HG03097 (cell line): ENCODE data around the gene UBE2J2.
A peak's percentile ranks its signal among the peaks of the same experiment; 100 is the strongest.
"Not testable (repeated sequence)": the region's sequence is repeated elsewhere in the genome, so short reads cannot be mapped to it uniquely, and the experiment has no call there.

Source experiments
- ATAC-seq: cut with Tn5 transposase; IDR thresholded peaks from one replicate; pipeline ENCODE4 v1.9.1; 2021; ENCODE audit not compliant: unreplicated experiment, low FRiP score

Gene UBE2J2

DNA sequence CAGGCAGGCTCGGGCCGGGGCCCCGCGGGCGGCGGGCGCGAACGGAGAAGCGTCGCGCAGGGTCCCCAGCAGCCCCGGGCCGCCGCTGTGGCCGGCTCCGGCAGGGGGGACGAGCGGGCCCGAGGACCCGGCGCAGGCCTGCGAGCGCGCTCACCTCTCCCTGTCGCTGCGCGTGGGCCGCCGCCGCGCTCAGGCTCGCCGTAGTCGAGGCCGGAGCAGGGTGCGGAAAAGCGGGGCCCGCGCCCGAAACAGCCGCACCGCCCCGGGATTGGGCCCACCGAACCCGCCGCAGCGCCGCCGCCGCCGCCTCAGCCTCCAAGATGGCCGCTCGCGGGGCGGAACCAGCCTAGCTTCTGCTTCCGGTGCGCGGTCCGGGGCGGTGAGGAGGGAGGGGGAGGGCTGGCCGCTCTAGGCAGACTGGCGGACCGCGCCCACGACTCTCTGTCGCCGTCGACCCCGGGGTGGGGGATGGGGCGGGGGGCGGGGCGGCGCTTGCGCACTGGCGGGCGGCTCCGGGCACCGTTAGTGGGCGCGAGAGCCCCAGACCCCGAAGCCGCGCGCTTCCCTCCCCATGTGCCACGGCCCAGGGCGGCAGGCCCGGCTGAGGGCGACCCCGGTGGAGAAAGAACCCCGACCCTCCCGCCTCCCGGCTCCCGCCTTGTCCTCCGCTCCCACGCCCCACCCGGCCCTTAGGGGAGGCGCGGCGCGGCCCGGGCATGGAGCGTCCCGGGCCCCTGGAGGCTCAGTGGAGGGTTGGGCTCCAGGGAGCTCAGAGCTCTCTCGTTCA lies at the start of gene UBE2J2:
Gene UBE2J2 (minus strand): TSS at position 343 of the 787 bp plus-strand sequence. CDS start 5,862 bp downstream, outside the sequence.
- peak; percentile 66 for ATAC-seq

DNA sequence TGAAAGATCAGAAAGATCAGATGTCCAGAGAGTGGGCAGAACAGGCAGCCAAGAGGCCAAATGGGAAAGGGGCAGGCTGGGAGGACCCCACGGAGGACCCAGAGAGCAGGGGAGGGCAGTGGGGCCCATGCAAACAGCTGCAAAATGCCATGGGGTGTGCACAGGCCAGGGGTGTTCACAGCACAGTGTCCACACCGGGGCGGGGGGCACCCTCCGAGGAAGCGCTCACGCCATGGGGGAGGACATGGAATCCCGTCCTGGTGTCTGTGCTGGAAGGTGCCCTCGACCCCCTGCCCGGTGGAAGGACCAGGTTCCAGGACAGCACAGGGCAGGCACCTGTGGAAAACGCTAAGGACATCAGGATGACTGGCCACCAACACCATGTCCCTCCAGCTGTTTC lies 49.3 kb upstream of the UBE2J2 start:
- no peak for ATAC-seq

DNA sequence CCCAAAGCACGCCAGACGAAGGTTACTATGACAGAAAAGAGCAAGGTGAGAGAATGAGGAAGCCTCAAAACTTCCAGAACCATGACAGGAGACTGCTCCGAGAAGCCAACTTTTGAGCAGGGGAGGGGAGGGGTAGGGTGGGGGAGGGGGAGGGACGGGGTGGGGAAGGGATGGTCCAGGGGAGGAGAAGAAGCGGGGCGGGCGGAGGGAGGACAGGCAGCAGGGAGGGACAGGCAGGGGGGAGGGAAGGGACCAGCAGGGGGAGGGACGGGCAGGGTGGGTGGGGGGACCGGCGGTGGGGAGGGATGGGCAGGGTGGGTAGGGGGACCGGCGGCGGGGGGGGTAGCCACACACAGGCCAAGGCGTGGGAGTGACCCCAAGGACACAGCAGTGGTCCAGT lies 48.8 kb upstream of the UBE2J2 start:
- ATAC-seq, result no peak

DNA sequence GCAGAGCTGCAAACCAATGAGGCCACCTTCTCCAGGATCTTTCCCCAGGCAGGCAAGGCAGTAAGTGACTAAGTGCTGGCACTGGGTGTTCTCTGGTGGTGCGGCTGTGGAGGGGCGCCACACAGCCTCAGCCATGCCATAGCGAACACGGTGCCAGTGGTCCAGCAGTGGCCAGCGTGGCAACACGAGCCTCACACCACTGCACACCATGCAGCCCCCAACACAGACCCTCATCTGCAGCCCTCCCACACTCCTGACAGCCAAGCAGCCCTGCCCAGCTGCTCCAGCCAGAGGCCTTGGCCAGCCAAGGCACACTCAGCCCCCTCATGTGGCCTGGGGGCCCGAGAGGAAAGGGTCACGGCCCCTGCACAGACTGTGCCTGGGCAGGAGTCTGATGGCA lies 47.8 kb upstream of the UBE2J2 start:
- no peak for ATAC-seq

DNA sequence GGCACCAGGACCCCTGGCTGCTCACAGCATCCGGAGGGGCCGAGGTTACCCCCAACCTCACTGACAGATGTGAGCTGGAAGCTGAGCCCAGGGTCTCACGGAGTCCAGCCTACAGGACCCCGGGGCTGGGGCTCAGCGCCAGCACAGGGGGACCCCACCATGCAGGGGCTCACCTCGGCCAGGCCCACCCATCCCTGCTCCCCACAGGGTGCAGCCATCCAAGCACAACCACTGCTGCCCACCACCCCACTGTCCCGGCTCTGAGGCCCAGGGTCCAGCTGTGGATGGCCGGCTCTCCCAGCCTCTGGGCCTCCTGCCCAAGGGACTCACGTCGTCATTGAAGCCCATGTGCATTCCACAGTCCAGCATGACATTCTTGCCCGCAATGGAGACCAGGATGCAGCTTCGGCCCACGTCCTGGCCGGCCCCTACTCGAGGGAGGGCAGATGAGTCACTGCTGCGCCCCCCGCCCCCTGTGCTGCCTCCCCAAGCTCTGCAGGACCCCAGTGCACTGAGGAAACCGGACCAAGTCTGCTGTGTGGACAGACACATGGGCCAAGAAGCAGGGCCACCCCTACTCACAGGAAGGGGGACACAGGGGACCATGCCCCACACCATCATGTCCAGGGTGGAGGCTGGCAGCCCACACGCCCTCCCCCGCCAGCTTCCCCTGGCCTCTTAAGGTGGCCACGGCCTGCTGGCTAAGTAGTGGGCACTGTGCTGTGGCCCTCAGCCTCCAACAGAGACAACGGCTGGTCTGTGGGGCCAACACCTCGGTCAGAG lies 47.2 kb upstream of the UBE2J2 start:
- no peak for ATAC-seq

DNA sequence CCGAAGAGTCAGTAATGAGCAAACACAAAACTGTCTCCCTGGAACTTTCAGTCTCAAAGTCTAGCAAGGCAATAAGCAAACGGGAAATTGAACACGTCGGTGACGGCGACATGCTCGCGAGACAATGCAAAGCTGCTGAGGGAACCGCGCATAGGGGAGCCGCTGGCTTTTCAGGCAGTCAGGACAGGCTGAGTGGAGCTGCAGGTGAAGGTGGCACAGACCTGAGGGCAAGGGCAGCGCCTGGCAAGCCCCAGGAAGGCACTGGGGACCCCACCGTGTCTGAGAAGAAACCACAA lies 45.9 kb upstream of the UBE2J2 start:
- ATAC-seq, result no peak

DNA sequence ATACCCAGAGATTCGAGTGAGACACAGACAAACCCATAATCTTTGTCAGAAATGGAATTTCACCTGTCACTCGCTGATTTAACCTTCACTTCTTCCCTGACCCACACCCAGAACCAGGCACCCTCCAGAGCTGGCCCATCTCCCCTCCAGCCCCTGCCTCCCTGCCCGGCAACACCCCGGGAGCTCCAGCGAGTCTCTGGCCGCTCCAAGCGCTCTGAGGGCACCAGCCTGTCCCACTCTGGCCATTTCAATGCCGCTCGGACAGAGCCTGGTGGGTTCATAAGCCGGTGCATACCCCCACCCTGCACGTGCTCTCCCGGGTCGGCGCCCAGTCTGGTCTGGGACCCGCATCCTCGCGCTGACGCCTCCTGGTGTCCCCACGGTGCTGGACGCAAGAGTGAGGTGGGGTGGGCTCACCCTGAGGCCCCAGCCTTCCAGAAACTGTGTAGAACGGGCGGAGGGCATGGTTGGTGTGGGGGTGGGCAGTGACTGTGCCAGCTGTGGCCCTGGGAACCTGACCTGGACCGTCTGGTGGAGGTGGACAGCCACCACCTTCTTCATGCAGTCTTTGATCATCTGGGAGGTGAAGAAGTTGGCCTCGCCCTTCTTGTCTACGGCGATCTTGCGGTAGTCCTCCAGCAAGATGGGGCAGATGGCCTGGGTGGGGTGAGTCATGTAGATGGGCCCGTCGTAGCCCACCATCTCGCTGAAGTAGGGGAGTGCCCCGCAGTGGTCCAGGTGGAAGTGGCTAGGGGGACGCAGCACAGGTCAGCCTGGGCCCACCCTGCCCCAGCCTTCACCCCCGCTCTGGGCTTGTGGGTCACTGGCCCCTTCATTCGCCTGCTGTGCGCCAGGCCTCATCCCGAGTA lies 45.4 kb upstream of the UBE2J2 start:
- ATAC-seq, result no peak

DNA sequence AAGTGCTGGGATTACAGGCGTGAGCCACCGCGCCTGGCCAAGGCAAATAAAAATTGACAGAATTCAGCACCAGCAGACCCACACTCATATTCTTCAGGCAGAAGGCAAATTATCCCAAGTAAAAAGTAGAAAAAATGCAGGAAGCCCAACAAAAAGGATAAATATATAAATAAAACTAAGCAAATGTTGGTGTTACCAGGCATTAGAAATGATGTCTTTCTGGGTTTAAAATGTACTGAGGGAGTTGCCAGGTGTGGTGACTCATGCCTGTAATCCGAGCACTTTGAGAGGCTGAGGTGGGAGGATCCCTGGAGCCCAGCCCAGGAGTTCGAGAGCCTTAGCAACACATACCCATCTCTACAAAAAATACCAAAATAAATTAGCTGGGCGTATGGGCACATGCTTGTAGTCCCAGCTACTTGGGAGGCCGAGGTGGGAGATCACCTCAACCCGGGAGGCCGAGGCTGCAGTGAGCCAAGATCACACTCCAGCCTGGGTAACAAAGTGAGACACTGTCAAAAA lies 44.5 kb upstream of the UBE2J2 start:
- no peak for ATAC-seq

DNA sequence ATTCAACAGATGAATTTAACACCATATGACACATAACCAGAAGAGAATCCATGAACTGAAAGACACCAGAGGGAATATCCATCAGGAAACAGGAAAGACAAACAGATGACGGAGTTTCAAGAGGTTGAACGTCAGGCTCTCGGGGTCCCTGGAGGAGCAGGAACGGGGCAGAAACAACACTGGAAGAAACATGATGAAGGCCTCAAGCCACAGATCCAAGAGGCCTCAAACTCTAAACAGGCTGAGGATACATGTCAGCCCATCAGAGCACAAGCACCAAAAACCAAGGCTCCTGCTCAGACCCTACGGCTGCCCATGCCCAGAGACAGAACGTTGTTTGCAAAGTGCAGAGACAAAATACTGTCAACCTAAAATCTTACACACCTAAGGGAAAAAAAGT lies 43.8 kb upstream of the UBE2J2 start:
- ATAC-seq, result no peak

DNA sequence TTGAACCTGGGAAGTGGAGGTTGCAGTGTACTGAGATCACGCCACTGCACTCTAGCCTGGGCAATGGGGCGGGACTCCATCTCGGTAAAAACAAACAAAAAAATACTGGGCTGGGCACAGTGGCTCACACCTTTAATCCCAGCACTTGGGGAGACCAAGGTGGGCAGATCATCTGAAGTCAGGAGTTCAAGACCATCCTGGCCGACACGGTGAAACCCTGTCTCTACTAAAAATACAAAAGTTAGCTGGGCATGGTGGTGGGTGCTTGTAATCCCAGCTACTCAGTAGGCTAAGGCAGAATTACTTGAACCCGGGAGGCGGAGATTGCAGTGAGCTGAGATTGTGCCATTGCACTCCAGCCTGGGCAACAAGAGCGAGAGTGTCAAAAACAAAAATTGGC lies 42.5 kb upstream of the UBE2J2 start:
- ATAC-seq, result not testable (repeated sequence)

DNA sequence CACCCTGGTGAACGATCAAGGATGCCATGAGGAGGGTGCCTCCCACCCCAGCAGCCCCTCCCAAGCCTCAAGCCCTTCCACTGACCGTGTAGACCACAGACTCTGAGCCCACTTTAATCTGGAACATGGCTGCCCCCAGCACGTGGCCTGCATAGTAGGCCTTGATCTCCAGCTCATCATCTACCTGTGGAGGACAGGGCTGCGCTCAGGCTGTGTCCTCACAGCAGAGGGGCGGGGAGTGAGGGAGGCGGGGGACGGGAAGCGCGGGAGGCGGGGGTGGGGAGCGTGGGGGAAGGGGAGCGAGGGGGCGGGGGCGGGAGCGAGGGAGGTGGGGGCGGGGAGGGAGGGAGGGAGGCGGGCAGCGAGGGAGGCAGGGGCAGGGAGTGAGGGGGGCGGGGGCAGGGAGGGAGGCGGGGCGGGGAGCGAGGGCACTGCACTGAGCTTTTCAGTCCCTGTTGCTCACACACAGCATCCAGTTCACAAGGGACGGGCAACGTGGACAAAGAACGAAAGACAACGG lies 41.8 kb upstream of the UBE2J2 start:
- no peak for ATAC-seq

DNA sequence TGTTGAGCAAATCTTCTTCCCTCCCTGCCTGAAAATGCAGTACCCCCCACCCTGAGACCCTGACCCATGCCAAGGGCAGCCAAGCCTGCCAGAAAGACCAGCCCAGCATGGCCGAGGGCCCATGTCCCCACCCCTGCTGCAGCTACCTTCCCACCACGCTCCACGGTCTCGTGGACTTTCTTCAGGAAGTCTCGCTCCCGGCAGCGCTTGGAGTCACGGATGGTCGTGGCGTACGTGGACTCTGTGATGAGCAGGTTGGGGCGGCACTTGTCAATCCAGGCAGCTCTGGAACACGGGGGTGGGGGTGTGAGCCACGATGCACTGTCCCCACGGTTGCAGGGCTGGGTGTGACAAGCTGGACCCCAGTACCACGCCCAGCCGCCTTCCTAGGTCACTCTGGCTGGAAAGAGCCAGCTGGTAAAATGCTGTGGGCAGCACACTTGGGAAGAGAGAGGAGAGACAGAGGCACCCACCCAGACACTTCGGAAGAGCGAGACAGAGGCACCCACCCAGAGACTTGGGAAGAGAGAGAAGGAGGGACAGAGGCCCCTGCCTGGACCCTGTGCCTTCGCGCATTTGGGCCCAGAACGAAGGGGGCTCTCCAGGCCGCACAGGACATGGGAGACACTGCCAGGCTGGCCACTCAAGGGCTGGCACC lies 41.2 kb upstream of the UBE2J2 start:
- ATAC-seq, result no peak

DNA sequence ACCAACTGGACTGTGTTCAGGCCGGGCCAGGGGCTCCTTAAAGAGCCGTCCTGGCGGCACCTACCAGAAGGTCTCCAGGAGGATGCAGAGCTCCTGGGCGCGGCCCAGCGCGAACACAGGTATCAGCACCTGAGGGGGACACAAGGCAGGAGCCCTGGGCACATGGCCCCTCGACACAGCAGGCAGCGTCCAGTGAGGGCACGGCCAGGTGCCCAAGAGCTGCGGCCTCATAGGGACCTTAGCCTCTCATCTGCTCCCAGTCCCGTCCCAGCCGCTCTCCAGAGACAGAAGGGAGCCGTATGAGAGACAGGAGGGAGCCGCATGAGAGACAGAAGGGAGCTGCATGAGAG lies 40.6 kb upstream of the UBE2J2 start:
- ATAC-seq, result no peak

DNA sequence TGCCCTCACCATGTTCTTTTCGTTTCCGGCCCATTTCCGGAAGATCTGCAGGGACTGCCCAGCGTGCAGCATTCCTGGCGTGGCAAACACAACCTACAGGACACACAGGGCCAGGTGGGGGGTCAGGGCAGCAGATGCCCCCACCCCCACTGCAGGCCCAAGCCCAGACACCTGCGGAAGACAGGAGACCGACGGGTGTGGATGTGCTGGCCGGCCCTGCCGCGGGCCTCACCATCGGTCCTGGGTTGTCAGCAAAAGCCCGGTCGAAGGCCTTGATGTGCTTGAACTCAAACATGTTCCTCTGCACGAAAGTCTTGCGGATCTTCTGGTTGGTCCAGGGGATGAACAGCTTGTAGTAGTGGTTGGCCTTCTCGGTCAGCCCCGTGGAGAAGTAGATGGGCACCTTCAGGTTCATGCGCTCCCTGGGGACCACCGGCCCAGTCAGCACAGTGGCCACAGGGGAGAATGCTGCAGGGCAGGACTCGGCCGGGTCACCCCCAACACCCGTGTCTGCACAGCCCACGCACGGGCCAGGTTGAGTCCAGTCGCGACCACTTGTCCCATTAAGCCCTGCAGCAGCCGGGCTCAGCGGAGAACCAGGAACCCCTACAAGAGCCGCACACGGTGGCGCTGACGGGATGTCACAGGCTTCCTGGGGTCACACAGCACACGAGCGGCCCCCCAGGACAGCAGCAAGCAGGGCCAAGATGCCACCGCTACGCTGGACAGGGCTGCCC lies 40.0 kb upstream of the UBE2J2 start:
- no peak for ATAC-seq

DNA sequence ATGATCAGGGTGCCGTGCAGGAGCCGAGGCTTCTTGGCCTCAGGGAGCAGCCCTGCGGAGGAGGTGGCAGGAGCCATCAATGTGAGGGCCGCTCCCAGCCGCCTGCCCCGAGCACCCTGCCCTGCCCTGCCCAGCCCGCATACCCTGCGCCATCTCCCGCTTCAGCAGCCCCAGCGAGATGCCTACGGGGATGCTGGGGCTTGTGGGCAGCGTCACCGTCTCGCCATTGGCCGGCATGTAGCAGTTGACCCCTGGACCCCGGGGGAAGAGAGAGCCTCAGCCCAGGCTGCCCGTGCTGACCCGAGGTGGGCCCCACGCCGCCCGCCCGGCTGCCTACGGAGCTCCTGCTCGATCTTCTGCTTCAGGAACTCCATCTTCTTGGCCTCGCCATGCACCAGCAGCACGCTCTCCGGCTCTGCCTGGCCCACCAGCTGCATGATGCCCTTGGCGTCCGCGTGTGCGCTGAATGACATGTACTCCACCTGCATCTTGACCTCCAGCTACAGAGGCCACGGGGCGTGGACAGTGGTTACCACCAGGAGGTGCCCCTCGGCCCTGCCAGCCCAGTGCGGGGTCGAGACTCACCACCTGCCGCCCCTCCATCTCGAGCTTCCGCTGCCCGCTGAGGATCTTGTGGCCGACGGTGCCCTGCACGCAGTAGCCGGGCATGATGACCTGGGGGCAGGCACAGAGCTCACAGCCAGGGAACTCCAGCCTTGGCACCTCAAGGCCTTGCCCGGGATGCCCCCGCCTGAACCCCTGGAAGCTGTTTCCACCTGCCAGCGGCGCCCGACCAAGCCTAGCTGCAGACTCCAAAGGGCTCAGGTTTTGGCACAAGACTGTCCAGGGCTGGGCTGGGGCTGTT lies 39.0 kb upstream of the UBE2J2 start:
- no peak for ATAC-seq

DNA sequence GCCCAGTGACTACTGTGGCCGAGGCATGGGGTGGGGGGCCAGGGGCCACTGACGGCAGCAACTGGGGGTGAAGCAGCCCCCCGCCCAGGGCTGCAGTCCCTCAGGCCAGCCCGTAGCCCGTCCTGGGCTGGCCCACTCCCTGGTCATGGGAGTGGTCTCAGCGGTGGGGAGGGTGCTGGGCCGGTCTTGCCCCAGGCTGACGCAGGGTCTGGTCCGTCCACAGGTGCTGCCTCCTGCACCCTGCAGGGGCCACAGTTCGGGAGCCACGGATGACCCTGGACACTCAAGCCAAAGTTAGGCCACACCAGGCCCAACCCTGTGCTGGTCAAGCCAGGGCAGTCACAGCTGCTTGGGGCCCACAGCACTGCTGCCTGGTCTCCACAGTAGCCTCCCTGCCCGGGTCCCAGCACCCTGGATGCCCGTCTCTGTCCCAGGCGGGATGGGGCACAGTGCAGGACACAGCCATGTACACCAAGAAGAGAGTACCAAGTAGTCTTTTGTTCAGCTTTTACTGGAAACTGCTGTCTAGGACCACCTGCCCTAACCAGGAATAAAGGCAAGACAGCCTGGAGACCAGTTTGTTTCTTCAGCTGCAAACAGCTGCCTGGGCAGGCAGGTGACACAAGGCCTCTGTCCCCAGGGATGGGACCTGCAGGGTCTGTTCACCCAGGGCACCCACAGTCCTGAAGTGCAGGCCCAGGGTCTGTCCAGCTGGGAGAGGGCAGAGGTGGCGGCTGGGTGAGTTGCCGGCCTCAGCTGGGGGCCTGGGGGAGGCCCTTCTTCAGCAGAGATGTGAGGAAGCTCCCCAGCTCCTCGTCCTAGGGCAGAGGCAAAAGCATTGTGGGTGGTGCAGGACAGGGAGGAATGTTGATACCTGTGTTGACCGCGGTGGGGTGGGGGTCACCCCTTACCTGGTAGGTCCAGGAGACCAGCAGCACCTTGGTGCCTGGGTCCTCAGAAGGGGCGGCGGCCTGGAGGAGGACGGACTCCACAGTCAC lies 37.8 kb upstream of the UBE2J2 start:
- no peak for ATAC-seq

DNA sequence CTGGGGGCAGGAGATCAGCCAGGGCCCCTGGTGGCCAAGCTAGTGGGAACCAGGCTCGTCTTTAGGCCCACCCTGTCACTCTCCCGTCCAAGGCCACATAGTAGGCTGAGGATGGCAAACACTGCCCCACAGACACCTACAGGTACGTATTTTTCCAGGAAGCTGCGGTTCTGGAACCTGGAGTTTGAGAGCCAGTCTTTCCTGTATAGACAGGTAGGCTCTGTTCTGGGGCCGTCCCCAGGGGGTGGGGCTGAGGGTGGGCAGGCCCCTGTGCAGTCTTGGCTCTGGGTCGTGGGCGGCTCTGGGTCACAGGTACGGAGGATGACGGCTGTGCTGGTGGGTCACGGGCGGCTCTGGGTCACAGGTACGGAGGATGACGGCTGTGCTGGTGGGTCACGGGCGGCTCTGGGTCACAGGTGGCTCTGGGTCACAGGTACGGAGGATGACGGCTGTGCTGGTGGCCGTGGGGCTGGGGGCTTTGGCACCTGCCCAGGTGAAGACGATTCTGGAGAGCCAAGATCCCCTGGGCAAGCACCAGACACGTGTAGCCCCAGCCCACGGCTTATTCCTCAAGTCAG lies 36.9 kb upstream of the UBE2J2 start:
- no peak for ATAC-seq

DNA sequence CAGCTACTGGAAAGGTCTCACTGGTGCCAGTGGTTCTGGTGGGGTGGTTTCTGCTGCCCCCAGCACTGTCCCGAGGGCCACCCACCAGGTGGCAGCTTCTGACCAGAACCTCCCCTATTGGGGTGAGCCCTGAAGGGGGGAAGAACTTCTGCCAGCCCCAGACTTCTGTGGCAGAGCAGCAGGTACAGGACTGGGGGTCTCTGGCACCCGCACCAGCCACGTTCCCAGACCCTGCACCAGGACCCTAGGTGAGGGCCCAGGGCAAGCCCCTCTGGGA lies 36.4 kb upstream of the UBE2J2 start:
- no peak for ATAC-seq
